PC-3 (cell line): ENCODE data around the gene SMIM44. TPM values are rescaled to one million over a fixed set of nuclear protein-coding genes. Genes with fewer than 3 reads are reported as not detected.
"Not testable (repeated sequence)": the region's sequence is repeated elsewhere in the genome, so short reads cannot be mapped to it uniquely, and the experiment has no call there.

Source experiments
- ATAC-seq: fragments of 200-7000 bp; cut with Tn5 transposase; 2 replicates; pipeline ENCODE4 v1.9.1; 2020; ENCODE audit warnings: mild to moderate bottlenecking, moderate library complexity
- BruUV-seq: library from RNA; stranded (reverse); fragments of 400-500 nt; replicated peaks from 2 replicates; lab custom pipeline; 2021; lab: Mats Ljungman, UMichigan
- CTCF ChIA-PET: fragments of 300-600 bp; sonication (Branson Sonifier 250); formaldehyde crosslinking; loops from one replicate; lab custom pipeline; 2022; ENCODE audit warnings: antibody characterized with exemption; lab: Charles Lee
- POLR2A ChIA-PET: fragments of 300-600 bp; sonication (Branson Sonifier 250); formaldehyde crosslinking; loops from one replicate; lab custom pipeline; 2022; ENCODE audit warnings: antibody characterized with exemption; ENCODE audit not compliant: unreplicated experiment; lab: Charles Lee
- DNase-seq: peaks from one replicate; pipeline ENCODE4 v3.0.0-alpha.2; 2015
- H2AFZ ChIP-seq: fragments of 300-600 bp; sonication (generic); 2 replicates; pipeline ENCODE4 v1.6.0; 2016; ENCODE audit warnings: antibody characterized with exemption, low read length
- H3F3A ChIP-seq: fragments of 300-600 bp; sonication (generic); one replicate; pipeline ENCODE4 v1.6.0; 2017; ENCODE audit warnings: antibody characterized with exemption, low read length, control low read depth, mild to moderate bottlenecking; ENCODE audit not compliant: unreplicated experiment
- H3K27ac ChIP-seq: fragments of 300-600 bp; sonication (generic); 2 replicates; pipeline ENCODE4 v1.5.1; 2016; ENCODE audit warnings: mild to moderate bottlenecking, low read length
- H3K27me3 ChIP-seq: fragments of 300-600 bp; sonication (generic); 2 replicates; pipeline ENCODE4 v1.6.1; 2016; ENCODE audit warnings: low read length, mixed read lengths
- H3K36me3 ChIP-seq: fragments of 300-600 bp; sonication (generic); 2 replicates; pipeline ENCODE4 v1.6.1; 2016; ENCODE audit warnings: low read depth, mixed run types, low read length, mixed read lengths
- H3K4me1 ChIP-seq: fragments of 300-600 bp; sonication (generic); 2 replicates; pipeline ENCODE4 v1.5.1; 2016; ENCODE audit warnings: low read length; ENCODE audit not compliant: insufficient read depth
- H3K4me2 ChIP-seq: fragments of 300-600 bp; sonication (generic); 2 replicates; pipeline ENCODE4 v1.6.0; 2016; ENCODE audit warnings: low read length
- H3K4me3 ChIP-seq: fragments of 300-600 bp; sonication (generic); 2 replicates; pipeline ENCODE4 v1.5.1; 2016; ENCODE audit warnings: mild to moderate bottlenecking, low read length, mixed read lengths
- H3K79me2 ChIP-seq: fragments of 300-600 bp; sonication (generic); 2 replicates; pipeline ENCODE4 v1.6.1; 2017; ENCODE audit warnings: low read length, mixed read lengths
- H3K9ac ChIP-seq: fragments of 300-600 bp; sonication (generic); 2 replicates; pipeline ENCODE4 v1.6.0; 2016; ENCODE audit warnings: mild to moderate bottlenecking, low read length
- H3K9me2 ChIP-seq: fragments of 300-600 bp; sonication (generic); replicated peaks from 2 replicates; pipeline ENCODE4 v1.6.1; 2016; ENCODE audit warnings: mixed run types, low read length, mixed read lengths
- H3K9me3 ChIP-seq: fragments of 300-600 bp; sonication (generic); 2 replicates; pipeline ENCODE4 v1.6.1; 2016; ENCODE audit warnings: low read length, mixed read lengths
- H4K20me1 ChIP-seq: fragments of 300-600 bp; sonication (generic); 2 replicates; pipeline ENCODE4 v1.6.1; 2016; ENCODE audit warnings: low read length, mixed read lengths
- CTCF ChIP-seq: fragments of 300-600 bp; sonication (generic); conservative IDR thresholded peaks from 2 replicates; pipeline ENCODE4 v1.5.1; 2017; ENCODE audit warnings: antibody characterized with exemption, low read depth, mild to moderate bottlenecking, low read length
- EZH2 ChIP-seq: fragments of 300-600 bp; sonication (generic); IDR thresholded peaks from one replicate; pipeline ENCODE4 v1.6.1; 2017; ENCODE audit warnings: antibody characterized with exemption, mild to moderate bottlenecking, low read length; ENCODE audit not compliant: unreplicated experiment
- EZH2phosphoT487 ChIP-seq: fragments of 300-600 bp; sonication (generic); IDR thresholded peaks from 2 replicates; pipeline ENCODE4 v1.6.1; 2018; ENCODE audit warnings: mild to moderate bottlenecking, antibody characterized with exemption, low read length, borderline replicate concordance
- intact Hi-C: fragments of 100-400 bp; cut with micrococcal nuclease; formaldehyde crosslinking; loops from 2 replicates; pipeline ENCODE4 v1.9.0; 2023
- total RNA-seq: library from RNA; depleted of rRNA; stranded (reverse); fragments of >200 nt; gene quantifications from 2 replicates; pipeline ENCODE4 v1.2.3, GENCODE V29; 2014

SMIM44 gene
- total RNA-seq, 1 experiment from 2014 or later, result not detected

- Histone ChIP-seq H3K79me2 (no peaks in the 10 kb centered on the region), H3K27me3 (no peaks in the 10 kb centered on the region), H3K9ac (peak overlapping the region; percentile 75), H3K9me3 (no peaks in the 10 kb centered on the region), H3K27ac (peak overlapping the region; percentile 89), H3K36me3 (peaks cover 5% of the 10 kb centered on the region; the same call in 1 of the 2 replicates), H4K20me1 (no peaks in the 10 kb centered on the region), H3K4me3 (no peak overlapping the region), H3K4me2 (no peak overlapping the region), H3K9me2 (no peaks in the 10 kb centered on the region), H3F3A (no peaks in the 10 kb centered on the region), H2AFZ (no peak overlapping the region), H3K4me1 (peaks cover 9% of the 10 kb centered on the region)
- no peak for TF ChIP-seq EZH2
- no peak for TF ChIP-seq EZH2phosphoT487
- TF ChIP-seq CTCF, result no peak
- CTCF ChIA-PET, result no interaction called here
- POLR2A ChIA-PET, result no interaction called here
- intact Hi-C loops, result no loop called here
- DNase-seq, result peak; percentile 74
- BruUV-seq, result no TSS peak
- ATAC-seq, result peak; percentile 90
These were observed 32.3 kb downstream of the SMIM44 start for GRCh38 chr19:3450796-3451411.

DNA sequence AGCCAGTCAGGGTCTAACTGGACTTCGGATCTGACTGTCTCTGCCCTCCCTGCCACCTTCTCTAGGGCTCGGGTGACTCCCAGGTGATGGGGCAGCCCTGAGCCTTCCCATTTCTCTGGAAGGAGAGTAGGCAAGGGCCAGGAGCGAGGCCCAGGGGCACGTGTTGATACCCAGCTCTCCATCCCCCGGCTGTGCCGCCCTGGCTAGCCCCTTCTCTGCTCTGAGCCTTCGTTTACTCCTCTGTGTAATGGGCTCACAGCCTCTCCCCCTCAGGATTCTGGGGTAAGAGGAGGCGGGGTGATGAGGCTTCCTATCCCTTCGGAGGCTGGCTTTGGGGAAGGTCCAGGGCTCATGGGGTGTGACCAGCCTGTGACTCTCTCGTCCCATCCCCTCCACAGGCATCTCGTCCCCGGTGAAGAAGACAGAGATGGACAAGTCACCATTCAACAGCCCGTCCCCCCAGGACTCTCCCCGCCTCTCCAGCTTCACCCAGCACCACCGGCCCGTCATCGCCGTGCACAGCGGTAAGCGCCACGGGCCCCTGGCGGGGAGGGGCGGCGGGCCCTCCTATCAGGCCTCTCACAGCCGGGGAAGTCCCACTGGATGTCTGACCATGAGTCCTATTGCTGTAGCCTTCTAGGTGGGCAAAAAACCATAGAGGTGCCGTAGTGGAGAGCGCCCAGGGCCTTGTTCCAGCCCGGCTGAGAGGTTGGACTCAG lies 34.5 kb downstream of the SMIM44 start:
- TF ChIP-seq EZH2 (no peak), CTCF (no peak), EZH2phosphoT487 (no peak)
- Histone ChIP-seq H3K4me2 (no peak overlapping the region), H3K4me1 (peaks cover 9% of the 10 kb centered on the region), H3F3A (no peaks in the 10 kb centered on the region), H3K9me3 (no peaks in the 10 kb centered on the region), H3K36me3 (peaks cover 5% of the 10 kb centered on the region), H3K79me2 (no peaks in the 10 kb centered on the region), H2AFZ (no peak overlapping the region), H3K9ac (no peak overlapping the region), H3K4me3 (no peak overlapping the region), H4K20me1 (no peaks in the 10 kb centered on the region), H3K27me3 (no peaks in the 10 kb centered on the region), H3K9me2 (no peaks in the 10 kb centered on the region), H3K27ac (no peak overlapping the region)
- ChIA-PET CTCF (no interaction called here), POLR2A (no interaction called here)
- no peak for DNase-seq
- intact Hi-C loops, result no loop called here
- ATAC-seq, result no peak
- BruUV-seq, result no TSS peak

- H3K4me1 ChIP-seq, H4K20me1 ChIP-seq, H3K9me3 ChIP-seq, H3K4me2 ChIP-seq, H3K9ac ChIP-seq, intact Hi-C loops, H2AFZ ChIP-seq, BruUV-seq, H3F3A ChIP-seq, H3K27me3 ChIP-seq, H3K27ac ChIP-seq, ATAC-seq, POLR2A ChIA-PET, H3K36me3 ChIP-seq, H3K79me2 ChIP-seq, CTCF ChIA-PET, DNase-seq, H3K4me3 ChIP-seq, H3K9me2 ChIP-seq: not testable (repeated sequence)
These were observed 36.6 kb downstream of the SMIM44 start for GRCh38 chr19:3446657-3447056.
